ENCODE measurements around the gene SLC46A3. TPM values are rescaled to one million over a fixed set of nuclear protein-coding genes. Genes with fewer than 3 reads are reported as not detected.

SLC46A3 gene
- total and polyA plus RNA-seq, 2 donors (not counting 1 experiment from before 2014, with no cell fraction given): 13.1 to 19.0 TPM

DNA sequence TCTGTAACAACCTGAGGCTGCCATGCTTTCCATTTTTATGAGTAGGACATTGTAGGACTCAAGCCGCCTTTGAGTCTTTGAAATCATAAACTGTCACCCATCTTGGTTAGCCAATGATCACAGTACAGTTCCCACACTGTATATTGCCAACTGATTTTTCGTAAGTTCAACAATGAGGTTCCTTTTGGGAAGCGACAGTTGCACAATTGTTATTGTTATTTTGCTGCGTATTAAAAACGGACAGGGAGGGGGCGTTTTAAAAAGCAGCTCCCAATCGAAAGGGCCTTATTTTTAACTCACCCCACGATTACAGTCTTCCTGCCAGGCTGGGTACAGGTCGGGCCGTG is 601 bp downstream of the SLC46A3 start:
- no peaks in the 10 kb centered on the region for H3K27me3 ChIP-seq (replicated peaks in 1 of 4; ENCODE audit: control extremely low read depth in 1 of 4, control insufficient read depth in 3 of 4, insufficient read depth in 4 of 4, low read length in 3 of 4)
- Mint-ChIP-seq H3K9me3 (ENCODE audit: insufficient read depth) (no peaks in the 10 kb centered on the region), H3K27me3 (no peaks in the 10 kb centered on the region), H3K4me3 (peak overlapping the region; percentile 96), H3K27ac (peak overlapping the region; percentile 98), H3K4me1 (peaks cover 24% of the 10 kb centered on the region)
- no peaks in the 10 kb centered on the region for H3K36me3 ChIP-seq (replicated peaks in 1 of 2; ENCODE audit: control extremely low read depth in 1 of 2, control insufficient read depth in 1 of 2, extremely low read depth in 1 of 2, insufficient read depth in 2 of 2, low read length in 1 of 2)
- peak overlapping the region; percentile 84 to 89 for H3K27ac ChIP-seq (ENCODE audit: low read length in 2 of 2)
- CTCF ChIA-PET: interaction anchor here (1.0 kb wide), 1 partner anchor 8 kb away, joined by 3 read pairs; no protein-coding TSS in a partner anchor
- peak overlapping the region; percentile 96 for H3K4me2 ChIP-seq (replicated peaks; ENCODE audit: low read depth, low read length, poor library complexity, severe bottlenecking)
- 0% methylated on average over 4 of the region's 10 CpGs for WGBS (ENCODE audit: insufficient coverage)
- H4K20me1 ChIP-seq (ENCODE audit: control insufficient read depth, insufficient read depth, low read length, poor library complexity, severe bottlenecking): no peaks in the 10 kb centered on the region
- H3K79me2 ChIP-seq (ENCODE audit: control insufficient read depth, insufficient read depth, low read length): peaks cover 28% of the 10 kb centered on the region
- H2AFZ ChIP-seq (ENCODE audit: insufficient read depth, low read depth, low read length, poor library complexity, severe bottlenecking): peak overlapping the region; percentile 99
- intact Hi-C loops (cut with micrococcal nuclease): loop anchor here (2.0 to 5.0 kb wide), 4 partner anchors 296 to 1466 kb away; partner anchors contain the start of genes RASL11A and RPL21
- no peak for ATAC-seq (ENCODE audit: low read depth)
- peak overlapping the region; percentile 93 for H3K9ac ChIP-seq (ENCODE audit: low read length)
- peak overlapping the region; percentile 61 to 91 (median 87) for H3K4me3 ChIP-seq (ENCODE audit: control extremely low read depth in 1 of 5, extremely low read depth in 1 of 5, insufficient read depth in 1 of 5, low read depth in 2 of 5, low read length in 4 of 5)
- TF ChIP-seq EZH2 (IDR thresholded peaks at IDR 0.05; ENCODE audit: borderline replicate concordance, insufficient read depth, low read depth, low read length, poor library complexity, severe bottlenecking): no peak
- TF ChIP-seq, protein P1, sequence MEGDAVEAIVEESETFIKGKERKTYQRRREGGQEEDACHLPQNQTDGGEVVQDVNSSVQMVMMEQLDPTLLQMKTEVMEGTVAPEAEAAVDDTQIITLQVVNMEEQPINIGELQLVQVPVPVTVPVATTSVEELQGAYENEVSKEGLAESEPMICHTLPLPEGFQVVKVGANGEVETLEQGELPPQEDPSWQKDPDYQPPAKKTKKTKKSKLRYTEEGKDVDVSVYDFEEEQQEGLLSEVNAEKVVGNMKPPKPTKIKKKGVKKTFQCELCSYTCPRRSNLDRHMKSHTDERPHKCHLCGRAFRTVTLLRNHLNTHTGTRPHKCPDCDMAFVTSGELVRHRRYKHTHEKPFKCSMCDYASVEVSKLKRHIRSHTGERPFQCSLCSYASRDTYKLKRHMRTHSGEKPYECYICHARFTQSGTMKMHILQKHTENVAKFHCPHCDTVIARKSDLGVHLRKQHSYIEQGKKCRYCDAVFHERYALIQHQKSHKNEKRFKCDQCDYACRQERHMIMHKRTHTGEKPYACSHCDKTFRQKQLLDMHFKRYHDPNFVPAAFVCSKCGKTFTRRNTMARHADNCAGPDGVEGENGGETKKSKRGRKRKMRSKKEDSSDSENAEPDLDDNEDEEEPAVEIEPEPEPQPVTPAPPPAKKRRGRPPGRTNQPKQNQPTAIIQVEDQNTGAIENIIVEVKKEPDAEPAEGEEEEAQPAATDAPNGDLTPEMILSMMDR (IDR thresholded peaks at IDR 0.05): no peak
- no peaks in the 10 kb centered on the region for H3K9me3 ChIP-seq (ENCODE audit: control extremely low read depth in 1 of 3, control insufficient read depth in 2 of 3, insufficient read depth in 1 of 3, low read length in 2 of 3)
- peaks cover 14 to 18% of the 10 kb centered on the region in 2 donors for H3K4me1 ChIP-seq (ENCODE audit: control insufficient read depth in 2 of 2, insufficient read depth in 2 of 2, low read length in 2 of 2)
- no peak for DNase-seq
- POLR2A ChIA-PET: interaction anchor here (1.0 to 1.1 kb wide), 2 partner anchors 12 to 59 kb away, joined by 3 read pairs; partner anchors contain the start of gene POMP

DNA sequence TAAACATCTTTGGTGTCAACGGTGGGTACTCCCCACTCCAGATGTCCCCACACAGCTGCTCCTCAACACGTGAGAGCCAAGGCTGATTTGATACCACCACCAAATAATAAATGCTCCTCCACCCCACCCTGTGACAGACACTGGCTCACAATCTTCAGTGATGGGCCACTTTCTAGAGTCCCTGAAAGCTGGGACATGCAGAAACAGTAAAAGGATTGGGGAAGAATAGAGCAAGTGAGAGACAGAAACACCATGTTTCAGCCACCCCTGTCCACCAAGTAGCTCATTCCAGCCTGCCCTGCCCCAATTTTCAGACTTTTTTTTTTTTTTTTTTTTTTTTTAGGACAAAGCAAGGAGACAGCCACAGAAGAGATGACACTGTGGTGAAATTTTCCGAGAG is 1.6 kb downstream of the SLC46A3 start:
- Histone ChIP-seq H3K9ac (ENCODE audit: low read length) (no peak overlapping the region), H3K27me3 (replicated peaks in 1 of 4; ENCODE audit: control extremely low read depth in 1 of 4, control insufficient read depth in 3 of 4, insufficient read depth in 4 of 4, low read length in 3 of 4) (no peaks in the 10 kb centered on the region), H3K4me2 (replicated peaks; ENCODE audit: low read depth, low read length, poor library complexity, severe bottlenecking) (no peak overlapping the region), H2AFZ (ENCODE audit: insufficient read depth, low read depth, low read length, poor library complexity, severe bottlenecking) (peak overlapping the region; percentile 6), H3K79me2 (ENCODE audit: control insufficient read depth, insufficient read depth, low read length) (peaks cover 28% of the 10 kb centered on the region), H3K36me3 (replicated peaks in 1 of 2; ENCODE audit: control extremely low read depth in 1 of 2, control insufficient read depth in 1 of 2, extremely low read depth in 1 of 2, insufficient read depth in 2 of 2, low read length in 1 of 2) (no peaks in the 10 kb centered on the region), H3K27ac (ENCODE audit: low read length in 2 of 2) (no peak overlapping the region), H3K4me3 (ENCODE audit: control extremely low read depth in 1 of 5, extremely low read depth in 1 of 5, insufficient read depth in 1 of 5, low read depth in 2 of 5, low read length in 4 of 5) (no peak overlapping the region), H4K20me1 (ENCODE audit: control insufficient read depth, insufficient read depth, low read length, poor library complexity, severe bottlenecking) (no peaks in the 10 kb centered on the region), H3K4me1 (ENCODE audit: control insufficient read depth in 2 of 2, insufficient read depth in 2 of 2, low read length in 2 of 2) (peaks cover 14 to 18% of the 10 kb centered on the region in 2 donors), H3K9me3 (ENCODE audit: control extremely low read depth in 1 of 3, control insufficient read depth in 2 of 3, insufficient read depth in 1 of 3, low read length in 2 of 3) (no peaks in the 10 kb centered on the region)
- Mint-ChIP-seq H3K4me1 (peaks cover 24% of the 10 kb centered on the region), H3K9me3 (ENCODE audit: insufficient read depth) (no peaks in the 10 kb centered on the region), H3K4me3 (peak overlapping the region; percentile 96), H3K27ac (peak overlapping the region; percentile 11), H3K27me3 (no peaks in the 10 kb centered on the region)
- ATAC-seq (ENCODE audit: low read depth) (no peak), DNase-seq (no peak)
- WGBS (ENCODE audit: insufficient coverage): 89% methylated on average over 3 of the region's 3 CpGs
- ChIA-PET CTCF (no interaction called here), POLR2A (no interaction called here)
- no peak for TF ChIP-seq EZH2 (IDR thresholded peaks at IDR 0.05; ENCODE audit: borderline replicate concordance, insufficient read depth, low read depth, low read length, poor library complexity, severe bottlenecking)
- TF ChIP-seq, protein P1 (IDR thresholded peaks at IDR 0.05): no peak
- intact Hi-C loops (cut with micrococcal nuclease): loop anchor here (5.0 kb wide), 3 partner anchors 295 to 1465 kb away; partner anchors contain the start of genes RASL11A and RPL21
